Measurements from ENCODE around the gene USP26. TPM values are rescaled to one million over a fixed set of nuclear protein-coding genes. Genes with fewer than 3 reads are reported as not detected.

The USP26 gene
- total and polyA plus RNA-seq, 2 donors (not counting 3 experiments of a cell fraction or from before 2014, with no cell fraction given): not detected

DNA sequence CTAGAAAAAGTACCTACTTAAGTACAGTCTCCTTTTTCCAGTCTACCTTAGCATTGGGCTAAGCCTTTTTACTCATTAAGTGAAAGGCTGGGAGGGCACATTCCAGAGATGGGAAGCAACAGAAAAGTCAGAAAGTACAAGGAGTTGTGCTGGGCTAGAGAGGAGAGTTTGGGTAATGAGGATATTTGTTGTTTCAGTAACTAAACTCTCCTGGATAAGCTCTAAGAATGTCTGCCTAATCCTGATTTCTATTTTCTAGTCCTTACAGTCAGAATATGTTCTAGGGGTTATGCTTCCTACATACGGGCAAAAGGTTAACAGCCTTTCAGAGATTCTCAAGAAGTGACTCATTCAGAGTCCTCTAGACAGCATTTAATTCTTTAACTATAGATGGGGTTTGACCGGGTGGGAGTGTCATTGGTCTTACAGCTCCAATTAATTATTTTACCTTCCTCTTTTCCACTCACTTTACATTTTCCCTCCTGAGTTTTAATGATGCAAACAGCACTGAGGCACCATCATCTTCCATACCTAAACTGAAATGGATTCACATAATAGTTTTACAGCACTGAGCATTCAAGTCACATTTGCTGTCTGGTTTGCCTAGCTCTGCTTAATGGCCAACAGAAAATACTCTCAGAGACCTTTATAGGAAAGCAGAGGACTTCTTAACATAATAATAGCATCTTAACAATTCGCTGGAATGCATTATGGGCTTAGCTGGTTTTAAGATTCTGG is 42.9 kb downstream of the USP26 start:
- Histone ChIP-seq H3K36me3 (ENCODE audit: control insufficient read depth in 2 of 2, extremely low read depth in 1 of 2, insufficient read depth in 2 of 2, low read length in 2 of 2) (no peaks in the 10 kb centered on the region), H3K79me2 (ENCODE audit: control insufficient read depth, insufficient read depth, low read length) (no peaks in the 10 kb centered on the region), H3K9ac (replicated peaks; ENCODE audit: extremely low read depth, insufficient read depth, low read length) (no peak overlapping the region), H3K27ac (ENCODE audit: insufficient read depth, low read depth, low read length) (no peak overlapping the region), H3K4me1 (ENCODE audit: control insufficient read depth, extremely low read depth, insufficient read depth, low read length) (no peaks in the 10 kb centered on the region), H3K9me3 (replicated peaks; ENCODE audit: control insufficient read depth, insufficient read depth, low read length) (no peaks in the 10 kb centered on the region), H3K4me2 (ENCODE audit: insufficient read depth, low read length) (no peak overlapping the region), H3K9me1 (replicated peaks; ENCODE audit: control insufficient read depth, extremely low read depth, insufficient read depth, low read length) (no peaks in the 10 kb centered on the region), H2AFZ (ENCODE audit: low read depth, low read length) (no peak overlapping the region), H3K27me3 (ENCODE audit: control insufficient read depth in 2 of 2, insufficient read depth in 2 of 2, low read length in 2 of 2) (no peaks in the 10 kb centered on the region), H4K20me1 (replicated peaks; ENCODE audit: control insufficient read depth, extremely low read depth, insufficient read depth, low read length) (no peaks in the 10 kb centered on the region), H3K4me3 (replicated peaks in 1 of 3; ENCODE audit: insufficient read depth in 1 of 3, low read depth in 1 of 3, low read length in 3 of 3) (no peak overlapping the region)
- no TSS peak for BruUV-seq (replicated peaks)
- intact Hi-C loops (cut with micrococcal nuclease) (no loop called here), dilution Hi-C loops (cut with MboI; ENCODE audit: extremely low pct_ligation_motif_present, low sequenced_read_pairs) (no loop called here)
- TF ChIP-seq MYC (IDR thresholded peaks at IDR 0.05; ENCODE audit: low read depth, low read length) (no peak), POLR2AphosphoS5 (IDR thresholded peaks at IDR 0.05; ENCODE audit: insufficient read depth, low read depth, low read length) (no peak), EZH2 (IDR thresholded peaks at IDR 0.05; ENCODE audit: borderline replicate concordance, low read depth, low read length, severe bottlenecking) (no peak), GATA2 (IDR thresholded peaks at IDR 0.05; ENCODE audit: insufficient read depth, insufficient read length, low read depth, low read length) (no peak), FOS (IDR thresholded peaks at IDR 0.05; ENCODE audit: borderline replicate concordance, insufficient read depth, low read length) (no peak), POLR2A (IDR thresholded peaks at IDR 0.05; ENCODE audit: low read depth, low read length) (no peak)
- TF ChIP-seq, protein P1, sequence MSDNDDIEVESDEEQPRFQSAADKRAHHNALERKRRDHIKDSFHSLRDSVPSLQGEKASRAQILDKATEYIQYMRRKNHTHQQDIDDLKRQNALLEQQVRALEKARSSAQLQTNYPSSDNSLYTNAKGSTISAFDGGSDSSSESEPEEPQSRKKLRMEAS (IDR thresholded peaks at IDR 0.05; ENCODE audit: insufficient read depth, insufficient read length): no peak
- TF ChIP-seq, protein P2, sequence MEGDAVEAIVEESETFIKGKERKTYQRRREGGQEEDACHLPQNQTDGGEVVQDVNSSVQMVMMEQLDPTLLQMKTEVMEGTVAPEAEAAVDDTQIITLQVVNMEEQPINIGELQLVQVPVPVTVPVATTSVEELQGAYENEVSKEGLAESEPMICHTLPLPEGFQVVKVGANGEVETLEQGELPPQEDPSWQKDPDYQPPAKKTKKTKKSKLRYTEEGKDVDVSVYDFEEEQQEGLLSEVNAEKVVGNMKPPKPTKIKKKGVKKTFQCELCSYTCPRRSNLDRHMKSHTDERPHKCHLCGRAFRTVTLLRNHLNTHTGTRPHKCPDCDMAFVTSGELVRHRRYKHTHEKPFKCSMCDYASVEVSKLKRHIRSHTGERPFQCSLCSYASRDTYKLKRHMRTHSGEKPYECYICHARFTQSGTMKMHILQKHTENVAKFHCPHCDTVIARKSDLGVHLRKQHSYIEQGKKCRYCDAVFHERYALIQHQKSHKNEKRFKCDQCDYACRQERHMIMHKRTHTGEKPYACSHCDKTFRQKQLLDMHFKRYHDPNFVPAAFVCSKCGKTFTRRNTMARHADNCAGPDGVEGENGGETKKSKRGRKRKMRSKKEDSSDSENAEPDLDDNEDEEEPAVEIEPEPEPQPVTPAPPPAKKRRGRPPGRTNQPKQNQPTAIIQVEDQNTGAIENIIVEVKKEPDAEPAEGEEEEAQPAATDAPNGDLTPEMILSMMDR (IDR thresholded peaks at IDR 0.05; ENCODE audit: extremely low read depth in 1 of 2, insufficient read depth in 1 of 2, low read depth in 1 of 2, low read length in 2 of 2): no peak
- POLR2A ChIA-PET: no interaction called here
- FAIRE-seq (peak; percentile 50), DNase-seq (ENCODE audit: low read depth, low spot score) (peak; percentile 6)
- CTCF ChIA-PET: no interaction called here
